Fibroblast of lung (primary cell): ENCODE measurements around the gene ATF6B.

Source experiments
- EZH2 ChIP-seq: IDR thresholded peaks from 2 replicates; pipeline ENCODE4 v1.5.1; 2012; ENCODE audit warnings: low read length, control low read depth, mild to moderate bottlenecking; ENCODE audit errors: missing control alignments
- TF ChIP-seq, protein P1 (sequence below), 2 donors: IDR thresholded peaks in 1 of 2; conservative IDR thresholded peaks in 1 of 2; 1 replicate in 1 of 2; 2 replicates in 1 of 2; pipeline ENCODE4 v1.5.1; 2011 to 2012; ENCODE audit warnings: low read length in 2 of 2, control low read depth in 1 of 2, inconsistent platforms in 1 of 2, low read depth in 1 of 2, mild to moderate bottlenecking in 1 of 2

DNA sequence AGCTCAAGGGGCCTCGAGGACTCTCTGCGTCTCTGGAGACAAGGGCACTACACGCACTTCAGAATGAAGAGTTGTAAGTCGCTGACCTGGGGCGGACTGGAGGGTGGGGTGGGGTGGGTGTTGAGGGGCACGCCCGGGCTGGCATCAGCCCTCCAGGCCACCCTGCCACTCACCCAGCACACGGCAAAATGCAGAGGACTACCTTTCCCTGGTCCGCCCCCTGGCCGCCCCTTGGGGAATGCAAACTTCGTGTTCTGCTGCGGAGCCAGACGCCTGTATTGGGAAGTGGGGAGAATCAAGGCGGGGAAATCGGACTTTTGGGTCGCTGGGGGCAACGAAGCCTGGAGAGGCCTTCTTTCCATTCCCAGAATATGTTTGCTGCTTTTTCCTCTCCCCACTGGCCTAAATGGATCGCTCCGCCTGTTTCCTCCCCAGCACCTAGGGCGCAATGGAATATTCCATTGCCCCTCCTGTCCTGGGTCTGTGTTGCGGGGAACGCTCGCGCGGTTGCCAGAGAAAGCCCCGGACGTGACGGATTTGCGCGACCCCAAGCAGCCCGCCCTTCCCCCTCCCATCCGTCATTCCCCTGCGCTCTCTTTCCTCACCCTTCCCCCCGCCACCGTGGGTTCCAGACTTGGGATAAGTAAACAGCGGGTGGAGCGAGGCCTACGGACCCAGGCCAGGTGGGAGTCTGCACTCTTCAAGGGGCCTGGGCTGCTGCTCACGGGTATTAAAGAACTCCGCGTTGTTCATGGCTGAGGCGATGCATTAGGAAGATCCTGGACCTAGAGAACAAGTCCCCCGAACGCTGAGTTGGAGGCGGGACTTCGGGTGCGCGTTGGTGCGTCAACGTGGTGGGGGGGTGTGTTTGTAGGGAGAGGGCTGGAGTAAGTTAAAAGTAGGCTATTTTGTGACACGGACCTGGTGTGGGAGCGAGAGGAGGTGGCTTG lies 25.8 kb upstream of the ATF6B start, which contains the start of gene PPT2:
- TF ChIP-seq, protein P1, sequence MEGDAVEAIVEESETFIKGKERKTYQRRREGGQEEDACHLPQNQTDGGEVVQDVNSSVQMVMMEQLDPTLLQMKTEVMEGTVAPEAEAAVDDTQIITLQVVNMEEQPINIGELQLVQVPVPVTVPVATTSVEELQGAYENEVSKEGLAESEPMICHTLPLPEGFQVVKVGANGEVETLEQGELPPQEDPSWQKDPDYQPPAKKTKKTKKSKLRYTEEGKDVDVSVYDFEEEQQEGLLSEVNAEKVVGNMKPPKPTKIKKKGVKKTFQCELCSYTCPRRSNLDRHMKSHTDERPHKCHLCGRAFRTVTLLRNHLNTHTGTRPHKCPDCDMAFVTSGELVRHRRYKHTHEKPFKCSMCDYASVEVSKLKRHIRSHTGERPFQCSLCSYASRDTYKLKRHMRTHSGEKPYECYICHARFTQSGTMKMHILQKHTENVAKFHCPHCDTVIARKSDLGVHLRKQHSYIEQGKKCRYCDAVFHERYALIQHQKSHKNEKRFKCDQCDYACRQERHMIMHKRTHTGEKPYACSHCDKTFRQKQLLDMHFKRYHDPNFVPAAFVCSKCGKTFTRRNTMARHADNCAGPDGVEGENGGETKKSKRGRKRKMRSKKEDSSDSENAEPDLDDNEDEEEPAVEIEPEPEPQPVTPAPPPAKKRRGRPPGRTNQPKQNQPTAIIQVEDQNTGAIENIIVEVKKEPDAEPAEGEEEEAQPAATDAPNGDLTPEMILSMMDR (conservative IDR thresholded peaks at IDR 0.05 in 1 of 2, IDR thresholded peaks at IDR 0.05 in 1 of 2; ENCODE audit: low read depth in 1 of 2, low read length in 2 of 2) = peak in 1 of 2 donors; percentile 39
- no peak for TF ChIP-seq EZH2
